ENCODE results near the gene PCSK9.

DNA sequence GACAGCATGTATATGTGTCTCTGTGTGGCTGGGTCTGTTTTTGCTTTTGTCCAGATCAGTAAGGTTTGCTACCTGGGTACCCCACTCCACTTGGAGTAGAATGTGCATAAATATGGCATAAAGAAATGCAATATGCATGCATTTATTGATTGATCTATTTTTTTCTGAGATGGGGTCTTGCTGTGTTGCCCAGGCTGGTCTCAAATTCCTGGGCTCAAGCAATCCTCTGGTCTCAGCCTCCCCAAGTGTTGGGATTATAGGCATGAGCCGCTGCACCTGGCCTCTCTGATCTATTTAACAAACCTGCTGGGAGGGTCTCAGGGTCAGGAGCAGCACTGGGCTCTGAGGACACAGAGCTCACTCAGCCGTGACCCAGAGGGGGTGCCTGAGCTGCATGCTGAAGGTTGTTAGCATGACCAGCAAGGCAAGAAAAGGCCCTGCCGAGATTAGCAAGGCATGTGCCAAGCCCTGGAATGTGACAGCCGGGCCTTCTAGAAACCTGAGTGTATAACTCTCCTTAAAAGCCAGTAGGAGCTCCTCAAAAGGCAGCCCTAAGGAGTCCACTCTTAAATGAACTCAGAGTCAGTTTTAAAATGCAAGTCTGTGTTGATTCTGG lies 22.5 kb downstream of the PCSK9 start:
- TF ChIP-seq, protein P1, sequence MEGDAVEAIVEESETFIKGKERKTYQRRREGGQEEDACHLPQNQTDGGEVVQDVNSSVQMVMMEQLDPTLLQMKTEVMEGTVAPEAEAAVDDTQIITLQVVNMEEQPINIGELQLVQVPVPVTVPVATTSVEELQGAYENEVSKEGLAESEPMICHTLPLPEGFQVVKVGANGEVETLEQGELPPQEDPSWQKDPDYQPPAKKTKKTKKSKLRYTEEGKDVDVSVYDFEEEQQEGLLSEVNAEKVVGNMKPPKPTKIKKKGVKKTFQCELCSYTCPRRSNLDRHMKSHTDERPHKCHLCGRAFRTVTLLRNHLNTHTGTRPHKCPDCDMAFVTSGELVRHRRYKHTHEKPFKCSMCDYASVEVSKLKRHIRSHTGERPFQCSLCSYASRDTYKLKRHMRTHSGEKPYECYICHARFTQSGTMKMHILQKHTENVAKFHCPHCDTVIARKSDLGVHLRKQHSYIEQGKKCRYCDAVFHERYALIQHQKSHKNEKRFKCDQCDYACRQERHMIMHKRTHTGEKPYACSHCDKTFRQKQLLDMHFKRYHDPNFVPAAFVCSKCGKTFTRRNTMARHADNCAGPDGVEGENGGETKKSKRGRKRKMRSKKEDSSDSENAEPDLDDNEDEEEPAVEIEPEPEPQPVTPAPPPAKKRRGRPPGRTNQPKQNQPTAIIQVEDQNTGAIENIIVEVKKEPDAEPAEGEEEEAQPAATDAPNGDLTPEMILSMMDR (IDR thresholded peaks at IDR 0.05) = no peak
- TF ChIP-seq POLR2AphosphoS5 (IDR thresholded peaks at IDR 0.05; ENCODE audit: low read depth, low read length) (no peak), SIN3A (IDR thresholded peaks at IDR 0.05; ENCODE audit: borderline replicate concordance, insufficient read depth, low read depth, low read length) (no peak)
- TF ChIP-seq, protein P2, sequence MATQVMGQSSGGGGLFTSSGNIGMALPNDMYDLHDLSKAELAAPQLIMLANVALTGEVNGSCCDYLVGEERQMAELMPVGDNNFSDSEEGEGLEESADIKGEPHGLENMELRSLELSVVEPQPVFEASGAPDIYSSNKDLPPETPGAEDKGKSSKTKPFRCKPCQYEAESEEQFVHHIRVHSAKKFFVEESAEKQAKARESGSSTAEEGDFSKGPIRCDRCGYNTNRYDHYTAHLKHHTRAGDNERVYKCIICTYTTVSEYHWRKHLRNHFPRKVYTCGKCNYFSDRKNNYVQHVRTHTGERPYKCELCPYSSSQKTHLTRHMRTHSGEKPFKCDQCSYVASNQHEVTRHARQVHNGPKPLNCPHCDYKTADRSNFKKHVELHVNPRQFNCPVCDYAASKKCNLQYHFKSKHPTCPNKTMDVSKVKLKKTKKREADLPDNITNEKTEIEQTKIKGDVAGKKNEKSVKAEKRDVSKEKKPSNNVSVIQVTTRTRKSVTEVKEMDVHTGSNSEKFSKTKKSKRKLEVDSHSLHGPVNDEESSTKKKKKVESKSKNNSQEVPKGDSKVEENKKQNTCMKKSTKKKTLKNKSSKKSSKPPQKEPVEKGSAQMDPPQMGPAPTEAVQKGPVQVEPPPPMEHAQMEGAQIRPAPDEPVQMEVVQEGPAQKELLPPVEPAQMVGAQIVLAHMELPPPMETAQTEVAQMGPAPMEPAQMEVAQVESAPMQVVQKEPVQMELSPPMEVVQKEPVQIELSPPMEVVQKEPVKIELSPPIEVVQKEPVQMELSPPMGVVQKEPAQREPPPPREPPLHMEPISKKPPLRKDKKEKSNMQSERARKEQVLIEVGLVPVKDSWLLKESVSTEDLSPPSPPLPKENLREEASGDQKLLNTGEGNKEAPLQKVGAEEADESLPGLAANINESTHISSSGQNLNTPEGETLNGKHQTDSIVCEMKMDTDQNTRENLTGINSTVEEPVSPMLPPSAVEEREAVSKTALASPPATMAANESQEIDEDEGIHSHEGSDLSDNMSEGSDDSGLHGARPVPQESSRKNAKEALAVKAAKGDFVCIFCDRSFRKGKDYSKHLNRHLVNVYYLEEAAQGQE (IDR thresholded peaks at IDR 0.05; ENCODE audit: insufficient read depth in 1 of 2, low read depth in 2 of 2, low read length in 1 of 2) = no peak

Data from Panc1 (cell line).